Measurements from ENCODE around the gene ID3.

- TF ChIP-seq YY1 (IDR thresholded peaks at IDR 0.05; ENCODE audit: insufficient read depth, insufficient read length) (no peak), ZNF274 (IDR thresholded peaks at IDR 0.05; ENCODE audit: low read depth, low read length) (no peak)
Observed at GRCh38 chr1:23537296-23537973, 21.9 kb downstream of the ID3 start.
